ENCODE data around the gene PLTP.

- TF ChIP-seq, protein P1, sequence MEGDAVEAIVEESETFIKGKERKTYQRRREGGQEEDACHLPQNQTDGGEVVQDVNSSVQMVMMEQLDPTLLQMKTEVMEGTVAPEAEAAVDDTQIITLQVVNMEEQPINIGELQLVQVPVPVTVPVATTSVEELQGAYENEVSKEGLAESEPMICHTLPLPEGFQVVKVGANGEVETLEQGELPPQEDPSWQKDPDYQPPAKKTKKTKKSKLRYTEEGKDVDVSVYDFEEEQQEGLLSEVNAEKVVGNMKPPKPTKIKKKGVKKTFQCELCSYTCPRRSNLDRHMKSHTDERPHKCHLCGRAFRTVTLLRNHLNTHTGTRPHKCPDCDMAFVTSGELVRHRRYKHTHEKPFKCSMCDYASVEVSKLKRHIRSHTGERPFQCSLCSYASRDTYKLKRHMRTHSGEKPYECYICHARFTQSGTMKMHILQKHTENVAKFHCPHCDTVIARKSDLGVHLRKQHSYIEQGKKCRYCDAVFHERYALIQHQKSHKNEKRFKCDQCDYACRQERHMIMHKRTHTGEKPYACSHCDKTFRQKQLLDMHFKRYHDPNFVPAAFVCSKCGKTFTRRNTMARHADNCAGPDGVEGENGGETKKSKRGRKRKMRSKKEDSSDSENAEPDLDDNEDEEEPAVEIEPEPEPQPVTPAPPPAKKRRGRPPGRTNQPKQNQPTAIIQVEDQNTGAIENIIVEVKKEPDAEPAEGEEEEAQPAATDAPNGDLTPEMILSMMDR (IDR thresholded peaks at IDR 0.05), result no peak
- no peak for TF ChIP-seq POLR2A (IDR thresholded peaks at IDR 0.05)
These were observed 12.7 kb upstream of the PLTP start for GRCh38 chr20:45924391-45925261.
